Tibial nerve (tissue), 4 donors: ENCODE results near the gene PRDM11. TPM values are rescaled to one million over a fixed set of nuclear protein-coding genes. Genes with fewer than 3 reads are reported as not detected.

Experiments used
- DNase-seq, 2 donors: peaks; one replicate each; pipeline ENCODE4 v3.0.0-alpha.2; 2019; ENCODE audit warnings: low spot score in 2 of 2
- H3K27ac ChIP-seq, 4 donors: fragments of 200-600 bp; sonication (generic) in 3 of 4; one replicate each; pipeline ENCODE4 v1.5.1; 2017 to 2019; ENCODE audit warnings: mild to moderate bottlenecking in 1 of 4
- H3K27me3 ChIP-seq, 2 donors: fragments of 200-600 bp; sonication (generic) in 1 of 2; one replicate each; pipeline versions ENCODE4 v1.5.1 to v1.6.0; 2017 to 2019
- H3K36me3 ChIP-seq, 3 donors: fragments of 200-600 bp; sonication (generic); one replicate each; pipeline ENCODE4 v1.5.1; 2018 to 2019
- H3K4me1 ChIP-seq, 4 donors: fragments of 200-600 bp; sonication (generic) in 3 of 4; one replicate each; pipeline ENCODE4 v1.5.1; 2017 to 2019
- H3K4me3 ChIP-seq, 4 donors: fragments of 200-600 bp; sonication (generic) in 3 of 4; one replicate each; pipeline ENCODE4 v1.5.1; 2017 to 2019; ENCODE audit warnings: mild to moderate bottlenecking in 1 of 4, moderate library complexity in 1 of 4
- H3K9me3 ChIP-seq, 4 donors: fragments of 200-600 bp; sonication (generic) in 3 of 4; one replicate each; pipeline ENCODE4 v1.5.1; 2017 to 2019
- CTCF ChIP-seq, 5 experiments: fragments of 200-600 bp in 3 of 5; fragments of 450-650 bp in 2 of 5; sonication (generic) in 3 of 5; IDR thresholded peaks; one replicate each; pipeline ENCODE4 v1.5.1; 2016 to 2019; ENCODE audit warnings: antibody characterized with exemption in 5 of 5, mild to moderate bottlenecking in 3 of 5, moderate library complexity in 2 of 5
- EP300 ChIP-seq, 2 donors: sonication (generic); formaldehyde crosslinking; IDR thresholded peaks; one replicate each; pipeline ENCODE4 v1.6.1; 2017; ENCODE audit warnings: antibody characterized with exemption in 2 of 2, mild to moderate bottlenecking in 1 of 2
- POLR2A ChIP-seq, 2 donors: fragments of 450-650 bp; IDR thresholded peaks; one replicate each; pipeline ENCODE4 v1.6.1; 2017; ENCODE audit warnings: antibody characterized with exemption in 2 of 2, mild to moderate bottlenecking in 2 of 2, moderate library complexity in 2 of 2
- WGBS, 2 donors: methylation state at CpG; one replicate each; pipeline ENCODE4 v1.1.5; 2018; 5-methylcytosine and 5-hydroxymethylcytosine counted together
- total RNA-seq, 4 donors: library from RNA; depleted of rRNA; stranded (reverse); fragments of >200 nt; gene quantifications; one replicate each; pipeline ENCODE4 v1.1.0, GENCODE V29; 2016

PRDM11 gene
- total RNA-seq, 4 donors from 2014 or later = 17.5 to 26.1 (median 25.8) TPM

DNA sequence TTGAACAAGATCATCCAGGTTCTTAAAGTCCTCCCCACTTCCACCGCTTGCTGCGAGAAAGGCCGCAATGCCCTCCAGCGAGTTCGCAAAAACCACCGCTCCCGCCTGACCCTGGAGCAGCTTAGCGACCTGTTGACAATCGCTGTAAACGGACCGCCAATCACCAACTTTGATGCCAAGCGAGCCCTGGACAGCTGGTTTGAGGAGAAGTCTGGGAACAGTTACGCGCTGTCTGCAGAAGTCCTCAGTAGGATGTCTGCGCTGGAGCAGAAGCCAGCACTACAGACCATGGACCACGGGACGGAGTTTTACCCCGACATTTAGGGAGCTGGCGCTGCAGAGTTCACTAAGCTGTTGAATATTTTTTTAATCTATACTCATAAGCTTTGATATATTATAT, 81.4 kb downstream of the PRDM11 start:
- TF ChIP-seq POLR2A (IDR thresholded peaks at IDR 0.05) (no peak), CTCF (IDR thresholded peaks at IDR 0.05) (no peak), EP300 (IDR thresholded peaks at IDR 0.05) (no peak)
- Histone ChIP-seq H3K36me3 (peaks cover 0 to 65% (median 18%) of the 10 kb centered on the region in 3 donors), H3K9me3 (no peaks in the 10 kb centered on the region), H3K4me1 (no peaks in the 10 kb centered on the region), H3K27ac (no peak overlapping the region), H3K4me3 (no peak overlapping the region), H3K27me3 (no peaks in the 10 kb centered on the region)
- WGBS, 2 donors = 95% methylated on average over 19 of the region's 19 CpGs
- no peak for DNase-seq

GRCh38 chr11:45229401-45230020, 83.1 kb downstream of the PRDM11 start:
- no peak overlapping the region for H3K27ac ChIP-seq
- no peak overlapping the region for H3K4me3 ChIP-seq
- DNase-seq = no peak
- no peak for TF ChIP-seq CTCF (IDR thresholded peaks at IDR 0.05)
- no peak for TF ChIP-seq EP300 (IDR thresholded peaks at IDR 0.05)
- no peak for TF ChIP-seq POLR2A (IDR thresholded peaks at IDR 0.05)
- no peaks in the 10 kb centered on the region for H3K9me3 ChIP-seq
- H3K4me1 ChIP-seq = peaks cover 0 to 4% (median 0%) of the 10 kb centered on the region in 4 donors
- 78 to 79% methylated on average over 5 of the region's 5 CpGs for WGBS, 2 donors
- peaks cover 0 to 48% (median 18%) of the 10 kb centered on the region in 3 donors for H3K36me3 ChIP-seq
- no peaks in the 10 kb centered on the region for H3K27me3 ChIP-seq

- Histone ChIP-seq H3K9me3 (no peaks in the 10 kb centered on the region), H3K27ac (no peak overlapping the region), H3K4me3 (no peak overlapping the region), H3K4me1 (peaks cover 0 to 4% (median 0%) of the 10 kb centered on the region in 4 donors), H3K36me3 (peaks cover 0 to 18% (median 3%) of the 10 kb centered on the region in 3 donors), H3K27me3 (no peaks in the 10 kb centered on the region)
- no peak for DNase-seq
- TF ChIP-seq EP300 (IDR thresholded peaks at IDR 0.05) (no peak), POLR2A (IDR thresholded peaks at IDR 0.05) (no peak), CTCF (IDR thresholded peaks at IDR 0.05) (no peak)
- 85 to 92% methylated on average over 5 of the region's 5 CpGs for WGBS, 2 donors
These were observed 86.1 kb downstream of the PRDM11 start for GRCh38 chr11:45232341-45233080.

DNA sequence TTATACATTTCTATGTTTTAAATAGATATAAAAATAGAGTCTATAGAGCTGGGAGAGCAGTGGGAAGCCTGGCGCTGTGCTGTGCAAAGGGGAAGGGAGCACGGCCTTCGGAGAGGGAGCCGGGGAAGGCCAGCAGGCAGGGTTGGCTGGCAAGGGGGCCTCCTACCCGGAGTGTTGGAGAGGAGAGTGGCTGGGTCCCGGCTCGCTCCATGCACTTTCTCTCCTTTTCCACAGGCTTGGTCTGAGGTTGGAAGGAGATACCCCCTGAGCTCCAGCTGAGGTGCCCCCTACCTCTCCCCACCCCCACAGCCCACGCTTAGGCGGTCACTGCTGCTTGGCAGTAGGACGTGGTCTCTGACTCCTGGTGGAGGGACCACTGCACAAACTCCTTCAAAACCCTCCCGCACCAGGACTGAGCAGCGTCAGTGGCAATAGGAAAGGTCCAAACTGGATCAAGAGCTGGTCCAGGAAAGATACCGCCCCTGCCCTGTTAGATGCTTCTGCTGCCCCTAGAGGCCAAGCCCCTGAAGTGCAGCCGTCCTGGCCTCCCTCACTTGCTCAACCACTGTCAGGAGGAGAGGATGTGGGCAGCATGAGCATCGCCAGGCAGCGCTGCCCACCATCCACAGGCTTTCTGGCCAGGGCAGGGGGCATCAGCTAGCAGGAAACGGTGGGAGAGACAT, 86.8 kb downstream of the PRDM11 start:
- DNase-seq = peak; percentile 47 to 75
- Histone ChIP-seq H3K27ac (no peak overlapping the region), H3K4me1 (peaks cover 0 to 4% (median 0%) of the 10 kb centered on the region in 4 donors), H3K27me3 (no peaks in the 10 kb centered on the region), H3K4me3 (no peak overlapping the region), H3K9me3 (no peaks in the 10 kb centered on the region), H3K36me3 (peaks cover 0 to 11% (median 0%) of the 10 kb centered on the region in 3 donors)
- WGBS, 2 donors = 59 to 62% methylated on average over 12 to 17 of the region's 17 CpGs
- TF ChIP-seq CTCF (IDR thresholded peaks at IDR 0.05) (peak; percentile 69 to 92 (median 82)), POLR2A (IDR thresholded peaks at IDR 0.05) (no peak), EP300 (IDR thresholded peaks at IDR 0.05) (no peak)

DNA sequence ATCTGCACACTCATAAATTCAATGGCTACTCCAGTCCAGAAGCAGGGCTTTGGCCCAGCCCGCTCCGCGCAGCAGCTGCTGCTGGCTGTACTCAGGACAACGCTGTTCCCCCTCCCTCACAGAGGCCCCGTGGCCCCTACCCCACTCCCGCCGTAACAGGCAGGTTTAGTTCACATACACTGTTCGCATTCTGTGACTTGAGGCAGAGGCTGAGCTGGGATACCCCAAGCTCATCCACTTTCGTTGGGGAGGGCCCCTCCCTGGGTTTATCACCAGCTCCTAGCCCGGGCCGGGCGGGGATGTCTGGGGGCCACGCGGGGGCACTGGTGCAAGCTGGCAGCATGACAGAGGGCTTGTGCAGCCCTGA, 87.3 kb downstream of the PRDM11 start:
- TF ChIP-seq POLR2A (IDR thresholded peaks at IDR 0.05) (no peak), CTCF (IDR thresholded peaks at IDR 0.05) (no peak), EP300 (IDR thresholded peaks at IDR 0.05) (no peak)
- Histone ChIP-seq H3K27me3 (no peaks in the 10 kb centered on the region), H3K9me3 (no peaks in the 10 kb centered on the region), H3K36me3 (peaks cover 0 to 5% (median 0%) of the 10 kb centered on the region in 3 donors), H3K4me1 (peaks cover 0 to 4% (median 0%) of the 10 kb centered on the region in 4 donors), H3K4me3 (no peak overlapping the region), H3K27ac (no peak overlapping the region)
- 74 to 83% methylated on average over 6 to 14 of the region's 14 CpGs for WGBS, 2 donors
- no peak for DNase-seq
